Measurements from ENCODE around the gene ANKRD18A. TPM values are rescaled to one million over a fixed set of nuclear protein-coding genes. Genes with fewer than 3 reads are reported as not detected.
A peak's percentile ranks its signal among the peaks of the same experiment; 100 is the strongest.

The ANKRD18A gene
- total and polyA plus RNA-seq, 2 donors (not counting 1 experiment from before 2014, with no cell fraction given): not detected

GRCh38 chr9:38622951-38623350 is 2.6 kb upstream of the ANKRD18A start:
- H3K9me3 ChIP-seq (ENCODE audit: control insufficient read depth, insufficient read depth, low read depth, low read length): no peaks in the 10 kb centered on the region
- H3K4me3 ChIP-seq (replicated peaks in 1 of 4; ENCODE audit: control extremely low read depth in 1 of 4, insufficient read depth in 1 of 4, low read depth in 3 of 4, low read length in 4 of 4): no peak overlapping the region
- no peaks in the 10 kb centered on the region for H3K36me3 ChIP-seq (ENCODE audit: control insufficient read depth, insufficient read depth, low read length)
- H3K27me3 ChIP-seq (ENCODE audit: control insufficient read depth, insufficient read depth, low read length): peaks cover 20% of the 10 kb centered on the region
- H3K27ac ChIP-seq (ENCODE audit: insufficient read depth, low read length): no peak overlapping the region
- H3K79me2 ChIP-seq (ENCODE audit: control insufficient read depth, insufficient read depth, low read length): no peaks in the 10 kb centered on the region
- no peak overlapping the region for H2AFZ ChIP-seq (ENCODE audit: low read length)
- H4K20me1 ChIP-seq (ENCODE audit: control insufficient read depth, extremely low read depth, insufficient read depth, low read length): no peaks in the 10 kb centered on the region
- DNase-seq (ENCODE audit: low read depth in 2 of 2): no peak
- no peaks in the 10 kb centered on the region for H3K4me1 ChIP-seq (ENCODE audit: control insufficient read depth, extremely low read depth, insufficient read depth, low read length)
- H3K4me2 ChIP-seq (ENCODE audit: extremely low read depth, insufficient read depth, low read length): no peak overlapping the region
- no peak overlapping the region for H3K9ac ChIP-seq (ENCODE audit: insufficient read depth, low read length)
- no peak for TF ChIP-seq CTCF (conservative IDR thresholded peaks at IDR 0.05 in 1 of 2, IDR thresholded peaks at IDR 0.05 in 1 of 2; ENCODE audit: low read depth in 1 of 2, low read length in 2 of 2)
- no peak for TF ChIP-seq EZH2 (IDR thresholded peaks at IDR 0.05; ENCODE audit: low read length, missing control alignments)

GRCh38 chr9:38622288-38622674 is 1.9 kb upstream of the ANKRD18A start:
- no peak overlapping the region for H3K4me3 ChIP-seq (replicated peaks in 1 of 4; ENCODE audit: control extremely low read depth in 1 of 4, insufficient read depth in 1 of 4, low read depth in 3 of 4, low read length in 4 of 4)
- H3K4me2 ChIP-seq (ENCODE audit: extremely low read depth, insufficient read depth, low read length): no peak overlapping the region
- TF ChIP-seq EZH2 (IDR thresholded peaks at IDR 0.05; ENCODE audit: low read length, missing control alignments): peak; percentile 87
- no peak for TF ChIP-seq CTCF (conservative IDR thresholded peaks at IDR 0.05 in 1 of 2, IDR thresholded peaks at IDR 0.05 in 1 of 2; ENCODE audit: low read depth in 1 of 2, low read length in 2 of 2)
- no peak overlapping the region for H3K9ac ChIP-seq (ENCODE audit: insufficient read depth, low read length)
- H3K36me3 ChIP-seq (ENCODE audit: control insufficient read depth, insufficient read depth, low read length): no peaks in the 10 kb centered on the region
- H4K20me1 ChIP-seq (ENCODE audit: control insufficient read depth, extremely low read depth, insufficient read depth, low read length): no peaks in the 10 kb centered on the region
- no peak overlapping the region for H2AFZ ChIP-seq (ENCODE audit: low read length)
- no peak overlapping the region for H3K27ac ChIP-seq (ENCODE audit: insufficient read depth, low read length)
- no peaks in the 10 kb centered on the region for H3K4me1 ChIP-seq (ENCODE audit: control insufficient read depth, extremely low read depth, insufficient read depth, low read length)
- no peak for DNase-seq (ENCODE audit: low read depth in 2 of 2)
- H3K27me3 ChIP-seq (ENCODE audit: control insufficient read depth, insufficient read depth, low read length): peaks cover 20% of the 10 kb centered on the region
- no peaks in the 10 kb centered on the region for H3K79me2 ChIP-seq (ENCODE audit: control insufficient read depth, insufficient read depth, low read length)
- H3K9me3 ChIP-seq (ENCODE audit: control insufficient read depth, insufficient read depth, low read depth, low read length): no peaks in the 10 kb centered on the region

- H3K9ac ChIP-seq (ENCODE audit: insufficient read depth, low read length): no peak overlapping the region
- H2AFZ ChIP-seq (ENCODE audit: low read length): no peak overlapping the region
- H3K27ac ChIP-seq (ENCODE audit: insufficient read depth, low read length): no peak overlapping the region
- TF ChIP-seq EZH2 (IDR thresholded peaks at IDR 0.05; ENCODE audit: low read length, missing control alignments): peak; percentile 95
- TF ChIP-seq CTCF (conservative IDR thresholded peaks at IDR 0.05 in 1 of 2, IDR thresholded peaks at IDR 0.05 in 1 of 2; ENCODE audit: low read depth in 1 of 2, low read length in 2 of 2): no peak
- no peaks in the 10 kb centered on the region for H3K4me1 ChIP-seq (ENCODE audit: control insufficient read depth, extremely low read depth, insufficient read depth, low read length)
- H3K9me3 ChIP-seq (ENCODE audit: control insufficient read depth, insufficient read depth, low read depth, low read length): no peaks in the 10 kb centered on the region
- no peak overlapping the region for H3K4me2 ChIP-seq (ENCODE audit: extremely low read depth, insufficient read depth, low read length)
- no peaks in the 10 kb centered on the region for H3K36me3 ChIP-seq (ENCODE audit: control insufficient read depth, insufficient read depth, low read length)
- H3K79me2 ChIP-seq (ENCODE audit: control insufficient read depth, insufficient read depth, low read length): no peaks in the 10 kb centered on the region
- H3K27me3 ChIP-seq (ENCODE audit: control insufficient read depth, insufficient read depth, low read length): peaks cover 20% of the 10 kb centered on the region
- H3K4me3 ChIP-seq (replicated peaks in 1 of 4; ENCODE audit: control extremely low read depth in 1 of 4, insufficient read depth in 1 of 4, low read depth in 3 of 4, low read length in 4 of 4): no peak overlapping the region
- peak in 1 of 2 donors; percentile 14 for DNase-seq (ENCODE audit: low read depth in 2 of 2)
- H4K20me1 ChIP-seq (ENCODE audit: control insufficient read depth, extremely low read depth, insufficient read depth, low read length): no peaks in the 10 kb centered on the region
These were observed 1.3 kb upstream of the ANKRD18A start for GRCh38 chr9:38621434-38622287.
